Neural progenitor cell (in vitro differentiated cells): Measurements from ENCODE around the gene IQGAP2. TPM values are rescaled to one million over a fixed set of nuclear protein-coding genes. Genes with fewer than 3 reads are reported as not detected.

Source experiments
- DNase-seq: peaks from one replicate; pipeline ENCODE4 v3.0.0-alpha.2; 2016; ENCODE audit warnings: low spot score
- H2AFZ ChIP-seq: fragments of 200-600 bp; sonication (generic); replicated peaks from 2 replicates; pipeline ENCODE4 v1.6.1; 2016; ENCODE audit warnings: antibody characterized with exemption
- H3F3A ChIP-seq: fragments of 200-600 bp; sonication (generic); 2 replicates; pipeline ENCODE4 v1.6.1; 2016; ENCODE audit warnings: antibody characterized with exemption, low read depth
- H3K27ac ChIP-seq: fragments of 200-600 bp; sonication (generic); 2 replicates; pipeline ENCODE4 v1.5.1; 2016; ENCODE audit warnings: mild to moderate bottlenecking
- H3K27me3 ChIP-seq: fragments of 200-600 bp; sonication (generic); 2 replicates; pipeline ENCODE4 v1.6.1; 2016; ENCODE audit warnings: mild to moderate bottlenecking, moderate library complexity
- H3K36me3 ChIP-seq: fragments of 200-600 bp; sonication (generic); 2 replicates; pipeline ENCODE4 v1.5.1; 2016
- H3K4me1 ChIP-seq: fragments of 200-600 bp; sonication (generic); 2 replicates; pipeline ENCODE4 v1.6.1; 2016; ENCODE audit warnings: mixed run types
- H3K4me2 ChIP-seq: fragments of 200-600 bp; sonication (generic); 2 replicates; pipeline ENCODE4 v1.6.1; 2016
- H3K4me3 ChIP-seq: fragments of 200-600 bp; sonication (generic); 2 replicates; pipeline ENCODE4 v1.5.1; 2016
- H3K79me2 ChIP-seq: fragments of 200-600 bp; sonication (generic); 2 replicates; pipeline ENCODE4 v1.6.1; 2016; ENCODE audit warnings: low read depth
- H3K9ac ChIP-seq: fragments of 200-600 bp; sonication (generic); 2 replicates; pipeline ENCODE4 v1.6.1; 2016
- H3K9me3 ChIP-seq: fragments of 200-600 bp; sonication (generic); 2 replicates; pipeline ENCODE4 v1.5.1; 2016; ENCODE audit warnings: low read depth
- H4K20me1 ChIP-seq: fragments of 200-600 bp; sonication (generic); 2 replicates; pipeline ENCODE4 v1.6.1; 2016; ENCODE audit warnings: low read depth
- H3K27ac Mint-ChIP-seq: 3 replicates; pipeline ENCODE4 v1.8.0; 2021; ENCODE audit warnings: mixed read lengths
- H3K27me3 Mint-ChIP-seq: 2 replicates; pipeline ENCODE4 v1.8.0; 2022; ENCODE audit warnings: low read depth, mild to moderate bottlenecking, inconsistent platforms, moderate library complexity, mixed read lengths; ENCODE audit not compliant: insufficient read depth
- H3K36me3 Mint-ChIP-seq: 3 replicates; pipeline ENCODE4 v1.8.0; 2021; ENCODE audit warnings: mixed read lengths
- H3K4me1 Mint-ChIP-seq: 3 replicates; pipeline ENCODE4 v1.8.0; 2021; ENCODE audit warnings: mixed read lengths
- H3K4me3 Mint-ChIP-seq: 3 replicates; pipeline ENCODE4 v1.8.0; 2021; ENCODE audit warnings: mild to moderate bottlenecking, moderate library complexity, mixed read lengths
- H3K9me3 Mint-ChIP-seq: 3 replicates; pipeline ENCODE4 v1.8.0; 2020; ENCODE audit warnings: mixed read lengths
- CTCF ChIP-seq: fragments of 200-600 bp; sonication (generic); IDR thresholded peaks from 2 replicates; pipeline ENCODE4 v1.5.1; 2017; ENCODE audit warnings: antibody characterized with exemption, mild to moderate bottlenecking
- EZH2 ChIP-seq: fragments of 200-600 bp; sonication (generic); IDR thresholded peaks from 2 replicates; pipeline ENCODE4 v1.6.1; 2017; ENCODE audit warnings: antibody characterized with exemption, mild to moderate bottlenecking, moderate library complexity
- EZH2phosphoT487 ChIP-seq: fragments of 200-600 bp; sonication (generic); IDR thresholded peaks from 2 replicates; pipeline ENCODE4 v1.6.1; 2017; ENCODE audit warnings: antibody characterized with exemption
- total RNA-seq: library from RNA; depleted of rRNA; stranded (reverse); fragments of >200 nt; gene quantifications from 2 replicates; pipeline ENCODE4 v1.2.3, GENCODE V29; 2015; ENCODE audit warnings: low replicate concordance

Gene IQGAP2
- total RNA-seq, 1 donor from 2014 or later, result 37.7 TPM

GRCh38 chr5:76745670-76746069, 342.6 kb downstream of the IQGAP2 start:
- H3K79me2 ChIP-seq, result no peaks in the 10 kb centered on the region
- DNase-seq, result no peak
- no peaks in the 10 kb centered on the region for H3K9me3 Mint-ChIP-seq
- no peaks in the 10 kb centered on the region for H3F3A ChIP-seq
- H3K9me3 ChIP-seq, result no peaks in the 10 kb centered on the region
- H3K4me3 ChIP-seq, result no peak overlapping the region
- no peaks in the 10 kb centered on the region for H3K36me3 ChIP-seq
- H3K27me3 Mint-ChIP-seq, result no peaks in the 10 kb centered on the region
- H3K4me1 ChIP-seq, result no peaks in the 10 kb centered on the region
- no peak overlapping the region for H3K9ac ChIP-seq
- no peak overlapping the region for H3K27ac Mint-ChIP-seq
- H3K27ac ChIP-seq, result no peak overlapping the region
- H3K27me3 ChIP-seq, result no peaks in the 10 kb centered on the region
- H2AFZ ChIP-seq, result no peak overlapping the region
- H3K4me1 Mint-ChIP-seq, result no peaks in the 10 kb centered on the region
- H3K36me3 Mint-ChIP-seq, result no peaks in the 10 kb centered on the region
- TF ChIP-seq CTCF (no peak), EZH2phosphoT487 (no peak), EZH2 (no peak)
- H3K4me3 Mint-ChIP-seq, result no peak overlapping the region
- H4K20me1 ChIP-seq, result no peaks in the 10 kb centered on the region
- H3K4me2 ChIP-seq, result no peak overlapping the region

DNA sequence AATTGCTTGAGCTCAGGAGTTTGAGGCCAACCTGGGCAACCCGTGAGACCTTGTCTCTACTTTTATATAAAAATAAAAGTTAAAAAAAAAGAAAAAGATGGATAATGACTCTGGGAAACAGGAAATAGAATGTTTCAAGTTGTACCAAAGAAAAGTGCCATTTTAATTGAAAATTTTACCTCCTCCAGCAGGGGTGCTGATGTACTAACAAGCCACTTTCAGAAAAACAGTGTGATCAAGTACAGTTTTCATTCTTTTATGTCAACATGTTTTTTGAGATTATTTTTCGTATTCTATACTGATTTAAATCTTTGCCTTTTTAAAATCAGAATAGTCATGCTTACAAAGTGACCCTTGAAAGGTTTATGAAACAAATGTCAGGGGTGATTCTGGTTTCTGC, 343.6 kb downstream of the IQGAP2 start:
- no peak overlapping the region for H3K4me2 ChIP-seq
- no peak for DNase-seq
- Mint-ChIP-seq H3K9me3 (no peaks in the 10 kb centered on the region), H3K27ac (no peak overlapping the region), H3K27me3 (no peaks in the 10 kb centered on the region), H3K4me3 (no peak overlapping the region), H3K36me3 (no peaks in the 10 kb centered on the region), H3K4me1 (no peaks in the 10 kb centered on the region)
- TF ChIP-seq CTCF, result no peak
- no peak for TF ChIP-seq EZH2
- TF ChIP-seq EZH2phosphoT487, result no peak
- no peaks in the 10 kb centered on the region for H3K27me3 ChIP-seq
- no peak overlapping the region for H3K9ac ChIP-seq
- H2AFZ ChIP-seq, result no peak overlapping the region
- no peak overlapping the region for H3K4me3 ChIP-seq
- no peaks in the 10 kb centered on the region for H3K9me3 ChIP-seq
- no peaks in the 10 kb centered on the region for H3K79me2 ChIP-seq
- H3K4me1 ChIP-seq, result no peaks in the 10 kb centered on the region
- H3F3A ChIP-seq, result no peaks in the 10 kb centered on the region
- H4K20me1 ChIP-seq, result no peaks in the 10 kb centered on the region
- no peaks in the 10 kb centered on the region for H3K36me3 ChIP-seq
- H3K27ac ChIP-seq, result no peak overlapping the region

GRCh38 chr5:76747706-76748105, 344.6 kb downstream of the IQGAP2 start:
- H3K27me3 Mint-ChIP-seq, result no peaks in the 10 kb centered on the region
- no peaks in the 10 kb centered on the region for H3K36me3 Mint-ChIP-seq
- H3F3A ChIP-seq, result no peaks in the 10 kb centered on the region
- no peaks in the 10 kb centered on the region for H3K27me3 ChIP-seq
- H3K9ac ChIP-seq, result no peak overlapping the region
- H3K27ac Mint-ChIP-seq, result no peak overlapping the region
- H3K4me1 Mint-ChIP-seq, result no peaks in the 10 kb centered on the region
- H3K4me1 ChIP-seq, result no peaks in the 10 kb centered on the region
- no peak overlapping the region for H2AFZ ChIP-seq
- no peaks in the 10 kb centered on the region for H3K36me3 ChIP-seq
- no peaks in the 10 kb centered on the region for H3K9me3 ChIP-seq
- H3K4me2 ChIP-seq, result no peak overlapping the region
- TF ChIP-seq CTCF, result no peak
- TF ChIP-seq EZH2, result no peak
- no peak for TF ChIP-seq EZH2phosphoT487
- no peak overlapping the region for H3K27ac ChIP-seq
- no peak overlapping the region for H3K4me3 Mint-ChIP-seq
- DNase-seq, result no peak
- H3K79me2 ChIP-seq, result no peaks in the 10 kb centered on the region
- no peak overlapping the region for H3K4me3 ChIP-seq
- no peaks in the 10 kb centered on the region for H3K9me3 Mint-ChIP-seq
- no peaks in the 10 kb centered on the region for H4K20me1 ChIP-seq

DNA sequence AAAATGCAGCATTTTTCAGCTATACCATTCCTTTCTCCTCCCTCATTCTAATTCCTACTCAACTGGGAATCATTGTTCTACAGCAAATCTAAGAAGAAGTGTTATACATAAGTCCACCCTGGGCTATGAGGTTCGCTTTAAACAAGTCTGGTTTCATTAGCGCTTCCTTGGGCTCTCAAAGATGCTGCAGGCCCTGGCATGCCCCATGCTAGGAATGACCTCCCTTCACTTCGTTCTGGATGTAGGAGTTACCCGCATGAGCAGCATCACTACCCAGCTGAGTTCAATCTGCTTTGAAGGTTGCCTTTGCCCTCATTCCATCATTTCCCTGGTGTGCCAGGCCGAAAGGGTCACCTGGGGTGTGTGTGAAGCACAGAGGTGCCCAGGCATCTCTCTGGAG, 348.2 kb downstream of the IQGAP2 start:
- H3K36me3 Mint-ChIP-seq, result no peaks in the 10 kb centered on the region
- no peak overlapping the region for H3K9ac ChIP-seq
- H3K79me2 ChIP-seq, result no peaks in the 10 kb centered on the region
- H4K20me1 ChIP-seq, result no peaks in the 10 kb centered on the region
- no peaks in the 10 kb centered on the region for H3K9me3 ChIP-seq
- H3K27me3 ChIP-seq, result no peaks in the 10 kb centered on the region
- TF ChIP-seq CTCF, result no peak
- no peak for TF ChIP-seq EZH2phosphoT487
- TF ChIP-seq EZH2, result no peak
- no peak for DNase-seq
- H3K9me3 Mint-ChIP-seq, result no peaks in the 10 kb centered on the region
- no peak overlapping the region for H3K4me3 ChIP-seq
- no peaks in the 10 kb centered on the region for H3F3A ChIP-seq
- no peak overlapping the region for H3K27ac ChIP-seq
- no peaks in the 10 kb centered on the region for H3K4me1 ChIP-seq
- no peaks in the 10 kb centered on the region for H3K27me3 Mint-ChIP-seq
- H3K36me3 ChIP-seq, result no peaks in the 10 kb centered on the region
- H2AFZ ChIP-seq, result no peak overlapping the region
- H3K27ac Mint-ChIP-seq, result no peak overlapping the region
- H3K4me3 Mint-ChIP-seq, result no peak overlapping the region
- H3K4me2 ChIP-seq, result no peak overlapping the region
- no peaks in the 10 kb centered on the region for H3K4me1 Mint-ChIP-seq
